H1 (cell line): ENCODE data around the gene ZCCHC17. TPM values are rescaled to one million over a fixed set of nuclear protein-coding genes. Genes with fewer than 3 reads are reported as not detected.

Experiments
- CTCF ChIA-PET: fragments of 300-600 bp; sonication (Branson Sonifier 250); formaldehyde crosslinking; loops from one replicate; lab custom pipeline; 2021; ENCODE audit not compliant: partially characterized antibody; lab: Charles Lee
- POLR2A ChIA-PET: fragments of 300-600 bp; sonication (Branson Sonifier 250); formaldehyde crosslinking; loops from one replicate; lab custom pipeline; 2021; ENCODE audit warnings: inconsistent platforms; ENCODE audit not compliant: partially characterized antibody; lab: Charles Lee
- DNase-seq, 2 experiments: peaks; one replicate each; pipeline versions ENCODE4 v3.0.0 to v3.0.0-alpha.2; 2010 to 2022; ENCODE audit warnings: low spot score in 2 of 2, low read depth in 1 of 2, mixed read lengths in 1 of 2
- FAIRE-seq: peaks from 2 replicates; lab custom pipeline; 2011; peaks lifted over from hg19 to GRCh38; lab: Jason Lieb, UNC
- H2AFZ ChIP-seq: 2 replicates; pipeline ENCODE4 v1.8.1; 2012; ENCODE audit warnings: low read length, inconsistent platforms
- H2AK5ac ChIP-seq: 2 replicates; pipeline ENCODE4 v1.6.1; 2013; ENCODE audit warnings: low read depth, low read length
- H2BK120ac ChIP-seq: replicated peaks from 2 replicates; pipeline ENCODE3; 2013; ENCODE audit warnings: low read depth, low read length, inconsistent platforms
- H2BK12ac ChIP-seq: 2 replicates; pipeline ENCODE4 v1.6.1; 2013; ENCODE audit warnings: low read depth, low read length
- H2BK15ac ChIP-seq: 2 replicates; pipeline ENCODE4 v1.6.1; 2013; ENCODE audit warnings: low read length
- H2BK20ac ChIP-seq: 2 replicates; pipeline ENCODE4 v1.6.1; 2013; ENCODE audit warnings: low read length
- H2BK5ac ChIP-seq: 2 replicates; pipeline ENCODE4 v1.6.1; 2013; ENCODE audit warnings: low read depth, low read length
- H3K14ac ChIP-seq: 2 replicates; pipeline ENCODE4 v1.6.1; 2013; ENCODE audit warnings: inconsistent platforms; ENCODE audit not compliant: insufficient read length
- H3K18ac ChIP-seq: 2 replicates; pipeline ENCODE4 v1.6.1; 2013; ENCODE audit warnings: low read length; ENCODE audit errors: extremely low read depth
- H3K23ac ChIP-seq: 2 replicates; pipeline ENCODE4 v1.6.1; 2013; ENCODE audit warnings: inconsistent platforms; ENCODE audit not compliant: insufficient read length
- H3K23me2 ChIP-seq: 2 replicates; pipeline ENCODE4 v1.6.1; 2013; ENCODE audit warnings: low read depth, low read length
- H3K27ac ChIP-seq: 2 replicates; pipeline ENCODE4 v1.6.1; 2011; ENCODE audit warnings: low read depth, low read length, inconsistent platforms
- H3K27me3 ChIP-seq, 4 experiments: replicated peaks in 1 of 4; 1 replicate in 1 of 4; 2 replicates in 3 of 4; pipeline versions ENCODE4 v1.6.1 to v1.8.1; 2011 to 2013; ENCODE audit warnings: low read length in 3 of 4, mild to moderate bottlenecking in 3 of 4, inconsistent platforms in 2 of 4, mixed read lengths in 2 of 4, moderate library complexity in 1 of 4; ENCODE audit not compliant: control insufficient read depth in 3 of 4, insufficient read depth in 3 of 4; ENCODE audit errors: extremely low read depth in 1 of 4
- H3K36me3 ChIP-seq, 4 experiments: 2 replicates each; pipeline versions ENCODE4 v1.6.1 to v1.8.1; 2011 to 2013; ENCODE audit warnings: mild to moderate bottlenecking in 4 of 4, low read length in 3 of 4, moderate library complexity in 2 of 4, control low read depth in 1 of 4, inconsistent platforms in 1 of 4; ENCODE audit not compliant: insufficient read depth in 4 of 4, control insufficient read depth in 2 of 4
- H3K4ac ChIP-seq: replicated peaks from 2 replicates; pipeline ENCODE3; 2013; ENCODE audit warnings: low read length, low read depth, mixed read lengths, inconsistent platforms; ENCODE audit not compliant: insufficient read length
- H3K4me1 ChIP-seq, 4 experiments: replicated peaks in 1 of 4; 1 replicate in 1 of 4; 2 replicates in 3 of 4; pipeline versions ENCODE4 v1.6.1 to v1.8.1; 2011 to 2013; ENCODE audit warnings: low read length in 3 of 4, inconsistent platforms in 2 of 4, mixed read lengths in 1 of 4; ENCODE audit not compliant: insufficient read depth in 4 of 4, control insufficient read depth in 3 of 4
- H3K4me2 ChIP-seq, 2 experiments: 2 replicates each; pipeline versions ENCODE4 v1.6.1 to v1.8.1; 2011 to 2013; ENCODE audit warnings: low read depth in 2 of 2, low read length in 2 of 2, control low read depth in 1 of 2, inconsistent platforms in 1 of 2, mild to moderate bottlenecking in 1 of 2; ENCODE audit not compliant: insufficient read depth in 1 of 2
- H3K4me3 ChIP-seq, 4 experiments: fragments of 200-600, 300-600 bp in 1 of 4; sonication (generic), shearing (Covaris generic), sonication (Bioruptor Twin) in 1 of 4; 2 replicates each; pipeline versions ENCODE4 v1.5.1 to v1.8.1; 2011 to 2016; ENCODE audit warnings: low read length in 4 of 4, low read depth in 3 of 4, control low read depth in 2 of 4, inconsistent platforms in 2 of 4, mild to moderate bottlenecking in 2 of 4, mixed read lengths in 1 of 4, moderate library complexity in 1 of 4; ENCODE audit not compliant: insufficient read depth in 2 of 4; ENCODE audit errors: extremely low read depth in 1 of 4
- H3K56ac ChIP-seq: replicated peaks from 2 replicates; pipeline ENCODE3; 2013; ENCODE audit warnings: low read depth, mild to moderate bottlenecking, mixed read lengths, low read length, inconsistent platforms; ENCODE audit not compliant: insufficient read length
- H3K79me1 ChIP-seq: 2 replicates; pipeline ENCODE4 v1.6.1; 2013; ENCODE audit warnings: low read depth, low read length, control low read depth
- H3K79me2 ChIP-seq, 2 experiments: 2 replicates each; pipeline versions ENCODE4 v1.6.1 to v1.8.1; 2012 to 2013; ENCODE audit warnings: low read length in 2 of 2, mild to moderate bottlenecking in 2 of 2, inconsistent platforms in 1 of 2; ENCODE audit not compliant: insufficient read depth in 2 of 2, control insufficient read depth in 1 of 2
- H3K9ac ChIP-seq, 4 experiments: replicated peaks in 1 of 4; 1 replicate in 1 of 4; 2 replicates in 3 of 4; pipeline versions ENCODE4 v1.6.1 to v1.8.1; 2011 to 2013; ENCODE audit warnings: low read depth in 3 of 4, low read length in 3 of 4, control low read depth in 2 of 4, mild to moderate bottlenecking in 2 of 4, moderate library complexity in 2 of 4, inconsistent platforms in 1 of 4; ENCODE audit errors: extremely low read depth in 1 of 4
- H3K9me3 ChIP-seq, 2 experiments: 2 replicates each; pipeline versions ENCODE4 v1.6.1 to v1.8.1; 2012 to 2013; ENCODE audit warnings: mild to moderate bottlenecking in 2 of 2, moderate library complexity in 2 of 2, control low read depth in 1 of 2, inconsistent platforms in 1 of 2, low read depth in 1 of 2, low read length in 1 of 2, mixed read lengths in 1 of 2; ENCODE audit not compliant: insufficient read depth in 2 of 2
- H4K20me1 ChIP-seq, 2 experiments: replicated peaks in 1 of 2; 2 replicates each; pipeline versions ENCODE3 to v1.8.1; 2011 to 2013; ENCODE audit warnings: inconsistent platforms in 2 of 2, low read length in 2 of 2, mild to moderate bottlenecking in 1 of 2; ENCODE audit not compliant: insufficient read depth in 2 of 2, control insufficient read depth in 1 of 2
- H4K5ac ChIP-seq: 2 replicates; pipeline ENCODE4 v1.6.1; 2013; ENCODE audit warnings: low read length, low read depth, mixed read lengths, inconsistent platforms; ENCODE audit not compliant: insufficient read length
- H4K8ac ChIP-seq: 2 replicates; pipeline ENCODE4 v1.8.0; 2013; ENCODE audit warnings: mild to moderate bottlenecking, moderate library complexity, low read length, inconsistent platforms; ENCODE audit not compliant: insufficient read depth; ENCODE audit errors: extremely low read depth
- H4K91ac ChIP-seq: replicated peaks from 2 replicates; pipeline ENCODE3; 2013; ENCODE audit warnings: low read length, mixed read lengths, inconsistent platforms; ENCODE audit not compliant: insufficient read length
- CEBPB ChIP-seq: IDR thresholded peaks from 2 replicates; pipeline ENCODE4 v1.6.1; 2012; ENCODE audit warnings: low read depth, low read length
- CTCF ChIP-seq, 3 experiments: IDR thresholded peaks; 1 replicate in 2 of 3; 2 replicates in 1 of 3; pipeline versions ENCODE4 v1.5.1 to v1.6.1; 2011; ENCODE audit warnings: low read length in 3 of 3, mild to moderate bottlenecking in 3 of 3, inconsistent platforms in 2 of 3, low read depth in 1 of 3, moderate library complexity in 1 of 3; ENCODE audit not compliant: insufficient read depth in 1 of 3; ENCODE audit errors: control extremely low read depth in 1 of 3
- EZH2 ChIP-seq: fragments of 200-600 bp; sonication (generic); IDR thresholded peaks from 2 replicates; pipeline ENCODE4 v1.7.1; 2012; ENCODE audit warnings: low read depth, mild to moderate bottlenecking, moderate library complexity, low read length, inconsistent platforms; ENCODE audit not compliant: severe bottlenecking
- KDM5A ChIP-seq: fragments of 200-600 bp; IDR thresholded peaks from 2 replicates; pipeline ENCODE4 v1.7.1; 2012; ENCODE audit warnings: mild to moderate bottlenecking, low read length, inconsistent platforms, mixed read lengths
- RNF2 ChIP-seq: fragments of 200-900, 300-1000 bp; sonication (generic); IDR thresholded peaks from 2 replicates; pipeline ENCODE4 v1.7.1; 2016; ENCODE audit warnings: borderline replicate concordance, low read depth, mild to moderate bottlenecking, antibody characterized with exemption, low read length; ENCODE audit not compliant: poor library complexity, severe bottlenecking; ENCODE audit errors: missing control alignments
- SAP30 ChIP-seq: fragments of 300-600 bp; sonication (generic); IDR thresholded peaks from 2 replicates; pipeline ENCODE4 v1.7.1; 2012; ENCODE audit warnings: low read length, moderate library complexity, mild to moderate bottlenecking, inconsistent platforms; ENCODE audit not compliant: insufficient read depth, insufficient replicate concordance
- SUZ12 ChIP-seq: fragments of 200-600 bp; sonication (generic); IDR thresholded peaks from 2 replicates; pipeline ENCODE4 v1.6.1; 2012; ENCODE audit warnings: mild to moderate bottlenecking, inconsistent platforms, low read length, moderate library complexity, mixed read lengths
- TCF12 ChIP-seq: IDR thresholded peaks from 2 replicates; pipeline ENCODE4 v1.6.1; 2011; ENCODE audit warnings: low read depth, mild to moderate bottlenecking, low read length
- YY1 ChIP-seq: IDR thresholded peaks from 2 replicates; pipeline ENCODE4 v1.6.1; 2011; ENCODE audit warnings: low read depth, mild to moderate bottlenecking, low read length
- WGBS, 2 experiments: shearing (Covaris generic) in 1 of 2; methylation state at CpG; one replicate each; pipeline versions ENCODE4 v1.1.6 to v1.1.7; 2013 to 2015; ENCODE audit warnings: low lambda C conversion rate in 2 of 2, mixed read lengths in 2 of 2, inconsistent platforms in 1 of 2, low coverage in 1 of 2, missing lambda C conversion rate in 1 of 2; ENCODE audit not compliant: insufficient replicate concordance in 2 of 2, insufficient coverage in 1 of 2, insufficient read length in 1 of 2; ENCODE audit errors: extremely low coverage in 1 of 2, missing lambda C conversion rate in 1 of 2; 5-methylcytosine and 5-hydroxymethylcytosine counted together
- polyA plus RNA-seq, 7 experiments: library from polyadenylated mRNA; depleted of rRNA in 3 of 7; stranded (reverse) in 5 of 7; unstranded in 2 of 7; fragments of >200 nt in 5 of 7; fragments of 200-250 nt in 2 of 7; gene quantifications; 1 replicate in 5 of 7; 2 replicates in 1 of 7; 4 replicates in 1 of 7; pipeline versions ENCODE4 v1.2.1 to v1.2.3, GENCODE V29; 2011 to 2013; ENCODE audit warnings: missing spikeins in 2 of 7, mixed read lengths in 2 of 7
- total RNA-seq: library from RNA; stranded (reverse); fragmentation: NEBNext Ultra II Directional; extraction: Animal tissue kit (Norgen Biotek cat#: 25700); gene quantifications from 2 replicates; pipeline ENCODE4 v1.2.1, GENCODE V29; 2021

Gene ZCCHC17
- total and polyA plus RNA-seq, 2 of the 8 experiments (the other 6 are each of a cell fraction or from before 2014, with no cell fraction given), result 51.6 to 59.3 TPM

DNA sequence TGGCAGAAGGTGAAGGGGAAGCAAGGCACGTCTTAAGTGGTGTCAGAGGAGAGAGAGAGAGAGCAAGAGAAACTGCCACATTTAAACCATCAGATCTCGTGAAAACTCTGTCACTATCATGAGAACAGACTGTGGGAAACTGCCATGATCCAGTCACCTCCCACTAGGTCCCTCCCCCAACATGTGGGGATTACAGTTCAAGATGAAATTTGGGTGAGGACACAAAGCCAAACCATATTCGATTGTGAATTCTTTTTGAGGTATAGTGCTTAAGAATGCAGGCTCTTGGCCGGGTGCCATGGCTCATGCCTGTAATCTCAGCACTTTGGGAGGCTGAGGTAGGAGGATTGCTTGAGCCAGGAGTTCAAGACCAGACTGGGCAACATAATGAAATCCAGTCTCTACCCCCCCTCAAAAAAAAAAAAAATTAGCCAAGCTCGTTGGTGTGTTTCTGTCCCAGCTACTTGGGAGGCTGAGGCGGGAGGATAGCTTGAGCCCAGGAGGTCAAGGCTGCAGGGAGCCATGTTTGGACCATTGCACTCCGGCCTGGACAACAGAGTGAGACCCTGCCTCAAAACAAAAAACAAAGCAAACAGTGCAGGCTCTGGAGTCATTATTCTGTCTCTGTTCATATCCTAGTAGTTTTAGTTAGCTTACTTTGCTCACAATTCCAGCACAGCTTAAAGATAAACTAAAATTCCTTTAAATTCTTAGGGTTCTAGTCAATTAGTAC is 6.0 kb downstream of the ZCCHC17 start:
- Histone ChIP-seq H4K5ac (no peak overlapping the region), H2BK5ac (no peak overlapping the region), H3K4me3 (no peak overlapping the region), H3K9me3 (no peaks in the 10 kb centered on the region), H3K79me2 (peaks cover 9 to 75% of the 10 kb centered on the region in 2 experiments), H3K56ac (no peak overlapping the region), H3K9ac (no peak overlapping the region), H2BK120ac (no peak overlapping the region), H3K27ac (no peak overlapping the region), H3K14ac (no peak overlapping the region), H4K91ac (no peak overlapping the region), H3K4me1 (peaks cover 0 to 3% (median 2%) of the 10 kb centered on the region in 4 experiments; a peak in 3 of 7 replicates), H2AFZ (no peak overlapping the region), H4K20me1 (no peaks in the 10 kb centered on the region), H2BK12ac (no peak overlapping the region), H2BK15ac (no peak overlapping the region), H3K4me2 (no peak overlapping the region), H2BK20ac (no peak overlapping the region), H3K79me1 (peaks cover 15% of the 10 kb centered on the region), H3K18ac (no peak overlapping the region), H3K27me3 (no peaks in the 10 kb centered on the region), H3K4ac (no peak overlapping the region), H3K23ac (no peak overlapping the region), H4K8ac (no peak overlapping the region), H3K23me2 (no peaks in the 10 kb centered on the region), H2AK5ac (no peak overlapping the region), H3K36me3 (peaks cover 0 to 2% (median 0%) of the 10 kb centered on the region in 4 experiments; a peak in 1 of 8 replicates)
- WGBS, 2 experiments, result 90% methylated on average over 6 of the region's 7 CpGs; no CpG with 5 or more reads in 1 of the 2 experiments
- CTCF ChIA-PET, result interaction anchor here (0.6 to 2.5 kb wide), 6 partner anchors 11 to 122 kb away, joined by 3 to 7 read pairs (median 3); no protein-coding TSS in a partner anchor
- no peak for FAIRE-seq
- POLR2A ChIA-PET, result interaction anchor here (0.6 kb wide), 1 partner anchor 70 kb away, joined by 4 read pairs; the partner anchor contains the start of gene FABP3
- no peak for DNase-seq
- no peak for TF ChIP-seq CTCF (IDR thresholded peaks at IDR 0.05; ENCODE audit: control extremely low read depth in 1 of 3, insufficient read depth in 1 of 3, low read depth in 1 of 3, low read length in 3 of 3)
- no peak for TF ChIP-seq CEBPB
- no peak for TF ChIP-seq RNF2
- TF ChIP-seq TCF12, result no peak
- no peak for TF ChIP-seq SUZ12
- no peak for TF ChIP-seq YY1
- TF ChIP-seq SAP30, result no peak
- TF ChIP-seq EZH2, result no peak
- no peak for TF ChIP-seq KDM5A
